HEK293T (cell line): ENCODE data around the gene PPM1H.

Experiments used
- CTBP1 ChIP-seq: fragments of 450-650 bp; IDR thresholded peaks from 2 replicates; pipeline ENCODE4 v1.6.1; 2016; ENCODE audit warnings: borderline replicate concordance
- FOXM1 ChIP-seq: fragments of 450-650 bp; IDR thresholded peaks from 2 replicates; pipeline ENCODE4 v1.6.1; 2017; ENCODE audit warnings: mild to moderate bottlenecking, borderline replicate concordance
- SP1 ChIP-seq: fragments of 450-650 bp; IDR thresholded peaks from 2 replicates; pipeline ENCODE4 v1.6.1; 2017
- SUZ12 ChIP-seq: fragments of 450-650 bp; IDR thresholded peaks from 2 replicates; pipeline ENCODE4 v1.6.1; 2016; ENCODE audit warnings: mild to moderate bottlenecking

GRCh38 chr12:62604871-62605270, 330.1 kb downstream of the PPM1H start:
- TF ChIP-seq SP1 (no peak), FOXM1 (no peak), CTBP1 (no peak), SUZ12 (no peak)
